Esophagus squamous epithelium (tissue), 5 donors: ENCODE results near the gene SNTN. TPM values are rescaled to one million over a fixed set of nuclear protein-coding genes. Genes with fewer than 3 reads are reported as not detected.

Experiments used
- DNase-seq: peaks from one replicate; lab custom pipeline; 2025; lab: John Stamatoyannopoulos, UW
- H3K27ac ChIP-seq, 4 donors: fragments of 200-600 bp; sonication (generic); one replicate each; pipeline ENCODE4 v1.5.1; 2016 to 2019; ENCODE audit warnings: mild to moderate bottlenecking in 1 of 4
- H3K27me3 ChIP-seq, 4 donors: fragments of 200-600 bp; sonication (generic); 1 replicate in 3 of 4; 2 replicates in 1 of 4; pipeline versions ENCODE4 v1.5.1 to v1.6.0; 2017 to 2021; ENCODE audit warnings: antibody characterized with exemption in 1 of 4
- H3K36me3 ChIP-seq, 3 donors: fragments of 200-600 bp; sonication (generic); one replicate each; pipeline ENCODE4 v1.5.1; 2016 to 2019
- H3K4me1 ChIP-seq, 3 donors: fragments of 200-600 bp; sonication (generic); one replicate each; pipeline ENCODE4 v1.5.1; 2017 to 2019
- H3K4me3 ChIP-seq, 4 donors: fragments of 200-600 bp; sonication (generic); 1 replicate in 3 of 4; 2 replicates in 1 of 4; pipeline ENCODE4 v1.5.1; 2016 to 2019; ENCODE audit warnings: mild to moderate bottlenecking in 2 of 4, moderate library complexity in 1 of 4
- H3K9me3 ChIP-seq, 3 donors: fragments of 200-600 bp; sonication (generic); one replicate each; pipeline ENCODE4 v1.5.1; 2016 to 2019
- CTCF ChIP-seq, 6 experiments: fragments of 450-650 bp in 4 of 6; fragments of 200-600 bp in 2 of 6; sonication (generic) in 2 of 6; IDR thresholded peaks; one replicate each; pipeline ENCODE4 v1.5.1; 2016 to 2019; ENCODE audit warnings: antibody characterized with exemption in 6 of 6, mild to moderate bottlenecking in 4 of 6, moderate library complexity in 4 of 6
- POLR2A ChIP-seq, 4 donors: fragments of 450-650 bp; IDR thresholded peaks; one replicate each; pipeline ENCODE4 v1.6.1; 2017; ENCODE audit warnings: antibody characterized with exemption in 4 of 4, mild to moderate bottlenecking in 4 of 4, moderate library complexity in 3 of 4
- WGBS, 2 donors: methylation state at CpG; one replicate each; pipeline ENCODE4 v1.1.5; 2018; 5-methylcytosine and 5-hydroxymethylcytosine counted together
- intact Hi-C: fragments of 100-400 bp; cut with DNase I; formaldehyde crosslinking; loops from one replicate; pipeline ENCODE4 v1.15.0; 2022
- total RNA-seq, 4 donors: library from RNA; depleted of rRNA; stranded (reverse); fragments of >200 nt; gene quantifications; one replicate each; pipeline ENCODE4 v1.1.0, GENCODE V29; 2016
- donor health status: DM: yes; HTN: yes; CAD: no.

The SNTN gene
- total RNA-seq, 4 donors from 2014 or later = not detected

- intact Hi-C loops = no loop called here
- Histone ChIP-seq H3K4me3 (no peak overlapping the region), H3K9me3 (no peaks in the 10 kb centered on the region), H3K27ac (no peak overlapping the region), H3K27me3 (no peaks in the 10 kb centered on the region), H3K36me3 (no peaks in the 10 kb centered on the region), H3K4me1 (no peaks in the 10 kb centered on the region)
- WGBS, 2 donors = 0 to 25% methylated on average over 1 of the region's 1 CpG
- DNase-seq = no peak
- TF ChIP-seq CTCF (IDR thresholded peaks at IDR 0.05) = no peak
- TF ChIP-seq POLR2A (IDR thresholded peaks at IDR 0.05) = no peak
Measured at GRCh38 chr3:63613561-63613960, 38.9 kb upstream of the SNTN start.

- Histone ChIP-seq H3K27me3 (peaks cover 0 to 4% (median 0%) of the 10 kb centered on the region in 4 donors), H3K4me1 (no peaks in the 10 kb centered on the region)
- 64 to 83% methylated on average over 4 of the region's 4 CpGs for WGBS, 2 donors
Measured at GRCh38 chr3:63617391-63617790, 35.1 kb upstream of the SNTN start.

GRCh38 chr3:63624941-63625560 lies 27.4 kb upstream of the SNTN start:
- Histone ChIP-seq H3K4me3 (no peak overlapping the region), H3K27ac (no peak overlapping the region), H3K36me3 (no peaks in the 10 kb centered on the region), H3K4me1 (peaks cover 0 to 7% (median 0%) of the 10 kb centered on the region in 3 donors), H3K9me3 (no peaks in the 10 kb centered on the region), H3K27me3 (no peaks in the 10 kb centered on the region)
- DNase-seq = no peak
- intact Hi-C loops = no loop called here
- 16 to 26% methylated on average over 8 of the region's 8 CpGs for WGBS, 2 donors
- TF ChIP-seq POLR2A (IDR thresholded peaks at IDR 0.05) = no peak
- no peak for TF ChIP-seq CTCF (IDR thresholded peaks at IDR 0.05)

More at GRCh38 chr3:63617391-63617790, 35.1 kb upstream of the SNTN start:
- Histone ChIP-seq H3K9me3 (no peaks in the 10 kb centered on the region), H3K27ac (no peak overlapping the region), H3K36me3 (no peaks in the 10 kb centered on the region), H3K4me3 (no peak overlapping the region)
- DNase-seq = no peak
- TF ChIP-seq CTCF (IDR thresholded peaks at IDR 0.05) (no peak), POLR2A (IDR thresholded peaks at IDR 0.05) (no peak)
- intact Hi-C loops = no loop called here

- intact Hi-C loops = no loop called here
- TF ChIP-seq CTCF (IDR thresholded peaks at IDR 0.05) = no peak
- no peaks in the 10 kb centered on the region for H3K4me1 ChIP-seq
- H3K36me3 ChIP-seq = no peaks in the 10 kb centered on the region
- 48 to 58% methylated on average over 4 of the region's 4 CpGs for WGBS, 2 donors
- H3K27me3 ChIP-seq = no peaks in the 10 kb centered on the region
- no peak overlapping the region for H3K27ac ChIP-seq
- no peak overlapping the region for H3K4me3 ChIP-seq
- no peaks in the 10 kb centered on the region for H3K9me3 ChIP-seq
- DNase-seq = no peak
Measured at GRCh38 chr3:63631670-63632069, 20.8 kb upstream of the SNTN start.

GRCh38 chr3:63635186-63635585 lies 17.3 kb upstream of the SNTN start:
- intact Hi-C loops = no loop called here
- H3K27ac ChIP-seq = no peak overlapping the region
- H3K9me3 ChIP-seq = no peaks in the 10 kb centered on the region
- H3K36me3 ChIP-seq = no peaks in the 10 kb centered on the region
- DNase-seq = no peak
- no peaks in the 10 kb centered on the region for H3K4me1 ChIP-seq
- H3K27me3 ChIP-seq = no peaks in the 10 kb centered on the region
- H3K4me3 ChIP-seq = no peak overlapping the region
- WGBS, 2 donors = 82 to 89% methylated on average over 3 of the region's 3 CpGs
- no peak for TF ChIP-seq CTCF (IDR thresholded peaks at IDR 0.05)
- TF ChIP-seq POLR2A (IDR thresholded peaks at IDR 0.05) = no peak
